VCaP (cell line): ENCODE measurements around the gene RASIP1.
"Not testable (repeated sequence)": the region's sequence is repeated elsewhere in the genome, so short reads cannot be mapped to it uniquely, and the experiment has no call there.

Experiments
- H3K27ac ChIP-seq: fragments of 450-650 bp; 2 replicates; pipeline ENCODE4 v1.5.1; 2017
- TF ChIP-seq, protein P1 (sequence below): fragments of 450-650 bp; conservative IDR thresholded peaks from 2 replicates; pipeline ENCODE4 v1.5.1; 2017; ENCODE audit warnings: mild to moderate bottlenecking, moderate library complexity

Gene RASIP1

DNA sequence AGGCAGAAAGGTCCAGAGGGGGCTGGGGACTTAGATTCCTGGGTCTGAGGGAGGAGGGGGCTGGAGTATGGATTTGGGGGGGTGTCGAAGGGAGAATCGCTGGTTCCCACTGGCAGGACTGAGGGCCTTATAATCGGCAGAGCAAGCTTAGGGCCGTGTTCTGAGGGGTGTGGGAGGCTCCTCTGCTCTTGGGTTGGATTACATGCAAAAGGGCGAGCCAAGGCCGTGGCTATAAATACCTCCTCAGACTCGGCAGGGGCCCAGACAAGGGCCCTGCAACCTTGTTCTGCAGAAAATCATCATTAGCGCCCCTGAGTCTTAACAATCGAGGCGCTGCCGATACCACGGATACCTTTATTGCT, 20.2 kb downstream of the RASIP1 start:
- TF ChIP-seq, protein P1, sequence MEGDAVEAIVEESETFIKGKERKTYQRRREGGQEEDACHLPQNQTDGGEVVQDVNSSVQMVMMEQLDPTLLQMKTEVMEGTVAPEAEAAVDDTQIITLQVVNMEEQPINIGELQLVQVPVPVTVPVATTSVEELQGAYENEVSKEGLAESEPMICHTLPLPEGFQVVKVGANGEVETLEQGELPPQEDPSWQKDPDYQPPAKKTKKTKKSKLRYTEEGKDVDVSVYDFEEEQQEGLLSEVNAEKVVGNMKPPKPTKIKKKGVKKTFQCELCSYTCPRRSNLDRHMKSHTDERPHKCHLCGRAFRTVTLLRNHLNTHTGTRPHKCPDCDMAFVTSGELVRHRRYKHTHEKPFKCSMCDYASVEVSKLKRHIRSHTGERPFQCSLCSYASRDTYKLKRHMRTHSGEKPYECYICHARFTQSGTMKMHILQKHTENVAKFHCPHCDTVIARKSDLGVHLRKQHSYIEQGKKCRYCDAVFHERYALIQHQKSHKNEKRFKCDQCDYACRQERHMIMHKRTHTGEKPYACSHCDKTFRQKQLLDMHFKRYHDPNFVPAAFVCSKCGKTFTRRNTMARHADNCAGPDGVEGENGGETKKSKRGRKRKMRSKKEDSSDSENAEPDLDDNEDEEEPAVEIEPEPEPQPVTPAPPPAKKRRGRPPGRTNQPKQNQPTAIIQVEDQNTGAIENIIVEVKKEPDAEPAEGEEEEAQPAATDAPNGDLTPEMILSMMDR = no peak
- H3K27ac ChIP-seq = peak overlapping the region; percentile 71

DNA sequence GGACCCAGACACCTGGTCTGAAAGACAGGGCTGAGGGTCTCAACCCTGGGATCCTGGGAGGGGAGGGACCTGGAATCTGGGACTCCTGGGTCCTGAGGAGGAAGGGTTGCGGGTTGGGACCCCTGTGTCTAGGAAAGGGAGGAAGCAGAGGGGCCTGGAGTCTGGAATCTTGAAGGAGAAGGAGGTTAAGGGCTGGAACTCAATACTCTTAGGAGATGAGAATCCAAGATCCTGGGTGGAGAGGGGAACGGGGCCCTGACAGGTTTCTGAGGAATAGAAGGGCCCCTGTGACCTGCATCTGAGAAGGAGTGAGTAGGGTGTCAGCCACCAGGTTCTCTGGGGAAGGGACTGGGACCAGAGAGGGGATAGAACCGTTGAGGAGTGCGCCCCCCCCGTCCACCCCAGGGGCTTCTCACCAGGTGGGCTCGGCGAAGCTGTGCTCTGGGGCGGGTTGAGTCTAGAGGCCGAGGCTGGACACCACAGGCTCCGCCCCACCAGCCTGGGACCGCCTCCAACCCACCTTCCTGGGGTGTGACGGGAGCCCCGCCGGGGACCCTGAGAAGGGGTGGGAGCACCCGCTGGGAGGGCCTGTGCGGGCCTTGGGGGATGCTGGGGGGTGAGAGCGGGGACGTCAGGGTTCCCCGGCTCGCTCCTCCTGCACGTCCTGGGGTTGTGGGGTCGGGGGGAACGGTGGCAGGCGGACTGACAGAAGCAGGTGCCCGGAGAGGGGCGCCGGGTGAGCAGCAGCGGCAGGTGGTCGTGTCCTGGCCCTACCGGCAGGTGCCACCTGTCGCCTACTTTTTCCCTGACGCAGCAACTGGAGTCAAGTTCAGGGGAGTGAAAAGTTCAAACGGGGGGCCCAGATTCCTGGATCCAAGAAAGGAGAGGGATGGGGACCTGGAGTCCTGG, 20.9 kb downstream of the RASIP1 start, which contains the start of gene MAMSTR:
TSS of gene MAMSTR (minus strand) at position 463 of the 909 bp plus-strand sequence. CDS start 694 bp downstream, outside the sequence.
- TF ChIP-seq, protein P1 = no peak
- peak within 1 kb of the TSS; percentile 71 for H3K27ac ChIP-seq

DNA sequence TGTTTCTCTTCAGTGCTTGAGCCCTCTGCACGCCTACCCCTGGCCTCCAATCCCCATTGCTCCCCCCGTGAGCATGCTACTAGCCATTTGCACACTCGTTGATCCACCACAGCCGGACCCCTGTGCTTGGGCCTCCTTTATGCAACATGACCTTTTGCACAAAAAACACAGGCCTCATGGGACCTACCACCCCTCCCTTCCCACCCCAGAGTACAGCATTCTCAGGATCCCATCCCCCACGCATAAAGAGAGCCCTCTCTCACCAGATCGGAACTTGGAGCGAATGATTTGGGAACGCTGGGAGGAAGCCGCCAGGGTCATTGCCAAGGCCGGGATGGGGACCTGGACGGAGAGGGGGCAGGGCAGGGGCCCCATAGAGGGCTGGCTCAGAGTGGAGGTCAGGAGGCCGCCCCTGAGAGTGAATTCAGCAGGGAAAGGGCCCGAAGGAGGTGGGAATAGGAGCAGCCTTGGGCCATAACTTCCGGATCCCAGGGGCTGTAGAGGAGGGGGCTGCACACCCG, 21.6 kb downstream of the RASIP1 start:
- TF ChIP-seq, protein P1 = no peak
- no peak overlapping the region for H3K27ac ChIP-seq

DNA sequence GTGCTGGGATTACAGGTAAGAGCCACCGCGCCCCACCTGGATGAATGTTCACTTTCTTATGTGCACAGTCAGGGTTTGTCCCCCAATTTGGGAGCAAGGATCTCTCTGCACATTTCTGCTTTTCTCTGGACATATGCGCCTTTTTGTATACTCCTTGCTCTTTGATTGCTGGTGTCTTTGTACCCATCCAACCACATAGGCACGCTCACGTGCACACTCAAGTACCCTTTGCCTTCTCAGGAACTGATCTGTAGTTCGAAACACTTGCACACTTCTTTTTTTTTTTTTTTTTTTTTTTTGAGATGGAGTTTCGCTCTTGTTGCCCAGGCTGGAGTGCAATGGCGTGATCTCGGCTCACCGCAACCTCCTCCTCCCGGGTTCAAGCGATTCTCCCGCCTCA, 22.3 kb downstream of the RASIP1 start:
- H3K27ac ChIP-seq = not testable (repeated sequence)

DNA sequence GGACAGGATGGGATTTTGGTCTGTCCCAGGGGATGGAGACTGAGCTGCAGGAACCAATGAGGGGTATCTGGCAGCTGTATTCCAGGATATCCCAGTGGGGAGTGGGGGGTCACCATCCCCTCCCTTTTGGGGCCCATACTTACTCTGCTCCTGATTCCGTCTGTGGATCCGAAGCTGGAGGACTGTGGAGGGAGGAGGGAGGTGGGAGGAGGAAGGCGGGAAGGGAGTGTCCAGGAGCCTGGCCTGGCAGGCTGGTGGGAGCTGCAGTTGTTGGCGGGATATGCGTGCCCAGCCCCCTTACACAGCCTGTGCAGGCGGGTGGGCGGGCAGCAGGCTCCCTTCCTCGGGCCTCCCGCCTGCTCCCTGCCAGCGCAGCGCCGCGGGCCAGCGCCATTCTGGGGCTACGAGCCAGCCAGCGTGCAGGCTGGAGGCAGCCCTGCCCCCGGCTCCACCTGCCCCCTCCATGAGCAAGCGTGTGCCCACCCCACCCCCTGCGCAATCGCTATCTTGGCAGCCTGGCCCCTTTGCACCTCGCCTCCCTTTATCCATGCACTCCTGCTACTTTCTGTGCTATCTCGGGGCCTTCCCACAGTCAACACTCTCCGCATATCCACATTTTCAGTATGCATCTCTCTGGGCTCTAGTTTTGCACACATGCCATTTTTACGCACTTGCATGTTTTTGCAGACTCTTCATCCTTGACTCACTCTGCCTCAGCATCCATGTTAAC, 23.7 kb downstream of the RASIP1 start:
- H3K27ac ChIP-seq = no peak overlapping the region
- TF ChIP-seq, protein P1 = no peak

DNA sequence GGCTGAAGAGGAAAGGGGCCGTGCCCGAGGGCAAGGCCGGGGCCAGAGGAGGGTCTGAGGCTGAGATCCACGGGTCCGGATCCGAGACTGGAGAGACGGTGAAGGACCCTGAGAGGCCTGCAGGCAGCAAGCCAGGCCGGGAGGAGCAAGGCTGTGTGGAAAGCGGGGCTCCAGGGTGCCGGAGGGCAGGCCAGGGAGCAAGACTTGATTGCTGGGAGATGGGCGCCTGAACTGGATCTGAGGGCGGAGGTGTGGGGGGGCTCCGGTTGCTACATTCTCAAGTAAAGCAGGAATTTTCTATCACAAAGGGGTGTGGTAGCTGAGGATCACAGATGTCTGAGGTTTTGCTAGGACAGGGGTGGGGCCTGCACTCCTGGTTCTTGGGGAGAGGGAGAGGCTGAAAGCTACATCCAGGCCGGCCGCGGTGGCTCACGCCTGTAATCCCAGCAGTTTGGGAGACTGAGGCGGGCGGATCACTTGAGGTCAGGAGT, 24.7 kb downstream of the RASIP1 start:
- H3K27ac ChIP-seq = no peak overlapping the region; the same call in 1 of the 2 replicates
- TF ChIP-seq, protein P1 = no peak

DNA sequence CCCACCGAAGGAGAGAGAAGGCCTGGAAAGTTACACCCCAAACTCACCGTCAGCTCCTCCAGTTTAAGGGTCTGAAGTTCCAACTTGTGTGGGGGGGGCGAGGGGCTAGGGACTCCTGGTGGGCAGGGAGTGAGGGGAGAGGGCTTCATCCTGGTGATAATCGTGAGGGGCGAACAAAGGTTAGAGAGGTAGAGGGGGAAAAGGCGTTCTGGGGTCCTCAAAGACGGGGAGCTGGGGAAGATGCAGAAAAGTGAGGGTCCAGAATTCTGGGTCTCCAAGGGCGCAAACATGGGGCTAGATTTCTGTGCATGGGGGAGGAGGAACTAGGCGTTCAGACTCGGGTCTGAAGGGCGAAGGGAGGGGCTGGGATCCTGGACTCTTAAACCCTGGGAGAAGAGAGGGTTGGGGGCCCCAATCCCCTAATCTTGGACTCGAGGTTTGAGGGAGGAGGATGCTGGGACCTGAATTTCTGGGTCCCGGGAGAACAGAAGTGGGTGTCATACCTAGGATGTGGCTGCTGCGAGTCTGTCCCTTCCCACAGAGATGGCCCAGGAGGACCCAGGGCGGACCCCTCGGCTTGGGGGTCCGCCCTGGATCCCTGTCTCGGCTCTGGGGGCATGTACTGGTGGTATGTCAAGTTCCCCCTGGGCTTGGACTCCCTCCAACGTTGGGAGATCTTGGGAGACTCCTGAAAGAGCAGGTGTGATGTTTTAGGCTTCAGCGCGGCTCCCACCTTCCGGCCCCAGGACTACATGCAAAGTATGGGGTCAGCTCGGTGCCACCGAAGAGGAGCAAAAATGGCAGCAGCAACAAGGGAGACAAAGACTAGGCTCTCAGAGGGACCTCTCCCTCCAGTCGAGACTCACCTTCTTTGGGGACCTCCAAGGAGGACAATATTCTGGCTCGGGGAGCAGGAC, 25.4 kb downstream of the RASIP1 start:
- peak overlapping the region; percentile 88 for H3K27ac ChIP-seq
- TF ChIP-seq, protein P1 = no peak
